Stimulated activated CD4-positive, alpha-beta T cell treated with anti-CD3 and anti-CD28 coated beads, TNF-alpha, amount 100 ng/mL, for 4 hours (primary cell): ENCODE results near the gene AP1G1.
"Not testable (repeated sequence)": the region's sequence is repeated elsewhere in the genome, so short reads cannot be mapped to it uniquely, and the experiment has no call there.

Source experiments
- DNase-seq, 3 experiments: peaks; one replicate each; pipeline ENCODE4 v3.0.0-alpha.2; 2020; ENCODE audit warnings: low read depth in 3 of 3

AP1G1 gene

DNA sequence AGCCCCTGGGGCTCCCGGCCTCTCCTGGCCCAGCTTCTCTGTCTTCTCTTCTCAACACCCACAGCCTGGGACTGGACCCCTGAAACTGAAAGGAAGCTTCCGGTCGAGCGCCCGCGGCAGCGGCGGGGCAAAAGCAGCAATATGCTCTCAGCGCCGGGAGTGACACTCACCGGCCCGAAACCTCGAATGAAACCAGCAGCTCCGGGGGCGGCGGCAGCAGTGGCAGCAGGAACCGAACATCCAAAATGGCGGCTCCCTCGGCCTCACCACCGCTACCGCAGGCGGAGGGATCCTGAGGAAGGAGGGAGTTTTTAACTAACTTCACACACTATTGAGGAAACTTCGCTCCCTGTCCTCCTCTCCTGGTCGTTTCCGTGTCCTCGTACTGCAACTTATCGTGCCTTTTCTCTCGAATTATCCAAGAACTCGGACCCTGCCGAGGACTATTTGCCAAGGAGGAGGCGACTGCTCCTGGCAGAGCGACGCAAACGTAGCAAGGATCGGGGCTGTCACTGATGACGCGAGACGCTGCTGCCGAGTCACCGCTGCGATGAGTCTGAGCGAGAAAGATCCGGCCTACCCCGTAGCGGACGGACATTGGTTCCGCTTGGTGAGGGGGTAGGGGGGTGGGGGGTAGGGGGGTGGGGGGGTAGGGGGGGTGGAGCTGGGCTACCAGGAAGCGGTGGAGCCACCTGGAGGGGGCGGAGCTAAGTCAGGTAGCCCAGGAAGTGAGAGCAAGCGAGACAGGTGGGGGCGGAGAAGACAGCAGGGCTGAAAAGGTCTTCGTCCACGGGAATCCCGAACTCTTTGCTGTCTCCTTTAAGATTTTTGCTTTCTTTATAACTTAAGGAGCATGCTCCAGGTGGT, at the start of gene AP1G1:
Gene AP1G1, minus strand, starts transcription at position 242 of the 867 bp plus-strand sequence. CDS start 19,355 bp downstream, outside the sequence.
- peak; percentile 76 to 90 (median 85) for DNase-seq

DNA sequence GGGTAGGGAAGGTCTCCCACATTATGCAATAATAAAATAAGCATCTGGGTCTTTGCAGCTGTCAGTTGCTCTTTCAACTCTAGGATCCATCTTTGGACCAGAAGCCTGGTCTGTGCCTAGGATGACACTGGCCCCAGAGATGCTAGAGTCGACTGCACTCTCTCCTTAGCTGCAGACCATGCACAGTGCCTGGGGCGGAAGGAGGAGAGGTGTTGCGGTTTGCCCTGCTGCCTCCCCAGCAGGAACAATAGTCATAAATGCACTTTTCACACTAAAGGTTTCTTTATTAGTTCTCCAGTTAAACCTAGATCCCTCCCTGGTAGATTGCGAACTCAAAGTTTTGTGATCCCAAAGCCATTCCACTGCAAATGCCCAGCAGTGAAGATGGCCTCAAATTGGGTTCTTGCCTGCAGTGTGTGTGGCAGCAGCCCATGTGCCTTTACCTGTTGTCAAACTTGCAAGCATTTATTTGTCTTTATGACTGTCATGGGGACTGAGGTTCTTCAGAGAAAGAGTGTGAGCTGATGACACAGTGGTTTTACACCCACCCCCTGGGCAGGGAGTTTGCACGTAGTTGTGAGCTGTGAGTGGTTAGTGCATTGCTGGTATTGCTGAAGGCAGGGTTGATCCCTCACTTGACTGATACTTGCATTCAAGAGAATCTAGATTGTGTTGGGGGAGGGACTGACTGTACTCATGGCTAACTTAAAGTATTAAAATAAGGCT, 47.5 kb upstream of the AP1G1 start:
- DNase-seq = no peak

- no peak for DNase-seq
Measured at GRCh38 chr16:71854369-71854948, 45.8 kb upstream of the AP1G1 start.

GRCh38 chr16:71853413-71853812, 44.8 kb upstream of the AP1G1 start:
- no peak for DNase-seq

GRCh38 chr16:71852561-71852960, 43.9 kb upstream of the AP1G1 start:
- no peak for DNase-seq

- DNase-seq = no peak
Measured at GRCh38 chr16:71852158-71852557, 43.5 kb upstream of the AP1G1 start.

DNA sequence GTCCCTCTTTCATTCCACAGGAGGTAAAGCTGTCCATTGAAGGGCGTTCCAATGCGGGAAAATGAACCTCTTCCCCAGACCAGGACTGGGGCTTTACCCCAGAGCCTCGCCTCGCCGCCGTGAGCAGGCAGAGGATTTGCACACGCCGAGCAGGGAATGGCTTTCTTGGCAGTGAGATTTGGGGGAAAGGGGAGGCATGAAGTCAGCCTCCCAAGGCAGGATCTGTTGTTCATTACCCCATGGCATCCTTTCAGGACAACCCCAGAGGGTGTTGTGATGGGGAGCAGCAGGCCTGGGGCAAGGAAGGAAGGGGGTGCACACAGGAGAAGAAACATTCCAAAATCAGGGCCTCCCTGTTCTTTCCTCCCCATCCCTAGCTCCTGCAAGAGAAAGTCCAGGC, 43.1 kb upstream of the AP1G1 start:
- no peak for DNase-seq

GRCh38 chr16:71848622-71849021, 40.0 kb upstream of the AP1G1 start:
- no peak for DNase-seq

DNA sequence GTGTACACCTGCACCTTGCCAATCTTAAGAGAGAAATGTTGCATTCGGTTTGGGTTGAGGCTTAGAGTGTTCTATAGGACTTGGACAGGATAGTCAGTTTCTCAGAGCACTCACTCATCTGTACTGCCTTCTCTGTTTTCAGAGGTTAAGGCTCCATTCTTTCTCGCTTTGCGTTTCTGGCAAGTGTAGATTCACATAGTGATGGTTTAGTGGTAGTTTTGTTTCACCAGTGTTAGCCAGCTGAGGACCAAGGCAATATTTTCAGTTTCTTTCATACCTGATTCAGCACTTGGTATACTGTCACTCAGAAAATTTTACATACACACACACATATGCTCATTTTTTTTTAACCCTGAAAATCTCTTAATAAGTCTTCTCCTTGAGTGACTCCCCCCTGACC, 38.5 kb upstream of the AP1G1 start:
- DNase-seq = no peak

DNA sequence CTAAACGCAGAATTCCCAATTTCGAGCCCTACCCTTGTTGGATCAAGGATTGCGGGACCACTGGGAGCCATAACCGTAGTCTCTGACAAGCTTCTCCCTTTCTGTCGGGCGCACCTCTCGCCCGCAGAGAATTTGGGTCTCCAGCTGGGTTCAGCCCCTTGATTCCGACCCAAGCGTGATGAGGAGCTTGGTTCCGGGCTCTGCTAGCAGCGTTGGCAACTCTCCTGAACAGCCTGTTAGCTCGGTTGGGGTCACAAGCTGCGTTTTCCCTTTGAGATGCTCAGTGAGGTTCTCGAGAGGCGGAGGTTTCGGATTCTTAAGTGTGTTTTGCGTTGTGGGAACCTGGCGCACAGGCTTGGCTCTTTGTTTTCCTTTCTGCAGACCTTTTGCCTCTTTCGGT, 37.8 kb upstream of the AP1G1 start:
- no peak for DNase-seq

- peak; percentile 87 to 91 (median 90) for DNase-seq
Measured at GRCh38 chr16:71845639-71846430, 37.2 kb upstream of the AP1G1 start, which contains the start of gene ATXN1L. Gene ATXN1L, plus strand, starts transcription at chr16:71845976. Its CDS starts 3,765 bp downstream, at chr16:71849741.

DNA sequence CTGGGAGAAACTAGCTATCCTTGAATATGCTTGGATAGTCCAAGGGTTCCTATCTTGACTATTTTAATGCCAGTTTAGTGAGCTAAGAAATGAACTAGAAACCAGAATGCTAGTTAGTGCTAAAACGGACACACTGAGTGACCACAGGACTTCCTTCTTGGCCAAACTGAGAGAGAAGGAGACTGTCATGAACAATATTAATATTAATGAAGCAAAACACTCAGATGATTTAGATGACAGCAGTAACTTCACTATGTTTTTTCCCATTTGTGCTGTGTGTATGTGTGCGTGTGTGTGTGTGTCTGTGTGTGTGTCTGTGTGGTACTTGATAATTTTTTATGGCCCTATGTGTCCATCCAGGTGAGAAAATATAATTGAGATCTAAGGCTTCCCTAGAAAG, 34.9 kb upstream of the AP1G1 start:
- no peak for DNase-seq

GRCh38 chr16:71840052-71840451, 31.4 kb upstream of the AP1G1 start:
- DNase-seq = no peak

DNA sequence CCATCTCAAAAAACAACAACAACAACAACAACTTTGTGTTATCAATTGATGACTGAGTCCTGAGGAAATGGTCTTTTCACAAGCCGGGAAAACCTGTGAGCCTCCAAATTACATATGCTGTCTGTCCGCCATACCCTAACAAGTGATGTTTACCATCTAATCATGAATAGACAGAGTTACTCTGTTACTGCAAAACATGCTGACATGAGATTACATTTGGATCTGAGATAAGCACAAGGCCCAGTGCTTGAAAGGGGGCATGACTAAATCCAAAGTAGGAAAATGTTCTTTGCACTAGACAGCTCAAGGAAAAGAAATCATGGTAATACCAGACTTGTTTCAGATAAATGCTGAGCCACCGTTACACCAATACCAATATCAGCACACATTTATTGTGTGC, 28.5 kb upstream of the AP1G1 start:
- no peak for DNase-seq

GRCh38 chr16:71834291-71834690, 25.7 kb upstream of the AP1G1 start:
- no peak for DNase-seq

GRCh38 chr16:71832112-71832511, 23.5 kb upstream of the AP1G1 start:
- DNase-seq = not testable (repeated sequence)

GRCh38 chr16:71831698-71832097, 23.1 kb upstream of the AP1G1 start:
- not testable (repeated sequence) for DNase-seq

- no peak for DNase-seq
Measured at GRCh38 chr16:71830359-71830758, 21.7 kb upstream of the AP1G1 start.

DNA sequence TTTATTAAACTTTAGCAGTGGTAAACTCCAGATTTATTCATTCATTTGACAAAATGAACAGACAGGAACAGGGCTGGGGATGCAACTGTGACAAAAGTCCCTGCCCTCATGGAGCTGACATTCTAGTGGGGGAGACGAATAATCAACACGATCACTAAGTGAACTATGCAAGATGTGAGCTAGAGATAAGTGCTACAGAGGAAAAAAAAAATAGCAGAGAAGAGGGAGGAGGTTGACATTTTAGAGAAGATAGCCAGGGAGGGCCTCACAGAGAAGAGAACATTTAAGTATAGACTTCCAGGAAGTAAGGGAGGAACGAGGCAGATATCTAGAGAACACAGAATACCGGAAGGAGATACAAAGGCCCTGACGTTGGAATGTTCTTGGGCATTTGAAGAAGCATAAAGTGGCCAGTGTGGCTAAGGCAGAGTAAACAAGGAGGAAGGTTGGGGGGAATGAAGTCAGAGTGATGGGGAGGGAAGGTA, 17.9 kb upstream of the AP1G1 start:
- no peak for DNase-seq

- DNase-seq = not testable (repeated sequence)
Measured at GRCh38 chr16:71817155-71817500, 8.5 kb upstream of the AP1G1 start.

DNA sequence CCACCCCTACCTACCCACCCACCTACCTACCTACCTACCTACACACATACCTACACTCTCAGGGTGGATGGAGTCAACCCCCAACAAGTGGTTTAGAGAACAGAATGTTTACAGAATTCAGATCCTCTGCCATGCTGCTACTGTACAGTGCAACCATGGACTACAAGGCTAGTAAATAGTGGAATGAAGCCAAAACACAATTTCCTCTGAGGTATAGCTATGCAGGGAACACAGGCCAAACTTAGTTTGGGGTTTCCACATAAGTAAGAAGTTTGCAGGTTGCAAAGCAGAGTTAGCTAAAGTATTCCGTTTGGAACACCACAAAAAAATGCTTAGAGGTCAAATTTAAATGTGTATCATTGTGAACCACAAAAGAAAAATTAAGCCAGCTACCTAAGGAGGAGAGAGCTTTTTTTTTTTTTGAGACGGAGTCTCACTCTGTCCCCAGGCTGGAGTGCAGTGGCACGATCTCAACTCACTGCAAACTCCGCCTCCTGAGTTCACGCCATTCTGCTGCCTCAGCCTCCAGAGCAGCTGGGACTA, 2.7 kb upstream of the AP1G1 start:
- no peak for DNase-seq
